Breast epithelium (tissue), 3 donors: ENCODE measurements around the gene PATE2.

Experiments
- POLR2A ChIP-seq: fragments of 450-650 bp; IDR thresholded peaks from one replicate; pipeline ENCODE4 v1.6.1; 2016; ENCODE audit warnings: antibody characterized with exemption, mild to moderate bottlenecking, moderate library complexity
- TF ChIP-seq, protein P1 (sequence below), 3 donors: fragments of 450-650 bp; IDR thresholded peaks; one replicate each; pipeline ENCODE4 v1.5.1; 2016 to 2017; ENCODE audit warnings: antibody characterized with exemption in 3 of 3, mild to moderate bottlenecking in 3 of 3, moderate library complexity in 3 of 3

DNA sequence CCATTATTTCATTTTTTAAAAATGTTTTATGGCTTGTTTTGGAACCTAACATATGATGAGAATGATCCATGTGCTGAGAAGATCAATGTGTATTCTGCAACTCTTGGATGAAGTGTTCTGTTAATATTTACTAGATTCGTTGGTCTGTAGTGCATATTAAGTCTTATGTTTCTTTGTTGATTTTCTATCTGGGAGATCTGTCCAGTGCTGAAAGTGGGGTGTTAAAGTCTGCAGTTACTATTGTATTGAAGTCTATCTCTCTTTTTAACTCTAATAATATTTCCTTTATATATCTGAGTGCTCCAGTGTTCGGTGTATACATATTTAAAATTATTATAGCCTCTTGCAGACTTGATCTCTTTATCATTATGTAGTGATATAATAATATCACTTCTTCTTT is 21.2 kb upstream of the PATE2 start:
- TF ChIP-seq POLR2A: no peak
- TF ChIP-seq, protein P1, sequence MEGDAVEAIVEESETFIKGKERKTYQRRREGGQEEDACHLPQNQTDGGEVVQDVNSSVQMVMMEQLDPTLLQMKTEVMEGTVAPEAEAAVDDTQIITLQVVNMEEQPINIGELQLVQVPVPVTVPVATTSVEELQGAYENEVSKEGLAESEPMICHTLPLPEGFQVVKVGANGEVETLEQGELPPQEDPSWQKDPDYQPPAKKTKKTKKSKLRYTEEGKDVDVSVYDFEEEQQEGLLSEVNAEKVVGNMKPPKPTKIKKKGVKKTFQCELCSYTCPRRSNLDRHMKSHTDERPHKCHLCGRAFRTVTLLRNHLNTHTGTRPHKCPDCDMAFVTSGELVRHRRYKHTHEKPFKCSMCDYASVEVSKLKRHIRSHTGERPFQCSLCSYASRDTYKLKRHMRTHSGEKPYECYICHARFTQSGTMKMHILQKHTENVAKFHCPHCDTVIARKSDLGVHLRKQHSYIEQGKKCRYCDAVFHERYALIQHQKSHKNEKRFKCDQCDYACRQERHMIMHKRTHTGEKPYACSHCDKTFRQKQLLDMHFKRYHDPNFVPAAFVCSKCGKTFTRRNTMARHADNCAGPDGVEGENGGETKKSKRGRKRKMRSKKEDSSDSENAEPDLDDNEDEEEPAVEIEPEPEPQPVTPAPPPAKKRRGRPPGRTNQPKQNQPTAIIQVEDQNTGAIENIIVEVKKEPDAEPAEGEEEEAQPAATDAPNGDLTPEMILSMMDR (IDR thresholded peaks at IDR 0.05): no peak
